Measurements from ENCODE around the gene LMBRD1.

Gene LMBRD1

GRCh38 chr6:69680302-69680701 is 116.5 kb downstream of the LMBRD1 start:
- TF ChIP-seq USF1 (IDR thresholded peaks at IDR 0.05) (no peak), EP300 (IDR thresholded peaks at IDR 0.05; ENCODE audit: borderline replicate concordance) (no peak), RAD21 (IDR thresholded peaks at IDR 0.05; ENCODE audit: low read depth) (no peak), YY1 (IDR thresholded peaks at IDR 0.05; ENCODE audit: low read depth) (no peak), TAF1 (IDR thresholded peaks at IDR 0.05; ENCODE audit: low read depth) (no peak), EGR1 (IDR thresholded peaks at IDR 0.05) (no peak), NFIC (IDR thresholded peaks at IDR 0.05) (no peak), FOXM1 (IDR thresholded peaks at IDR 0.05; ENCODE audit: borderline replicate concordance, low read depth) (no peak), CEBPB (IDR thresholded peaks at IDR 0.05) (no peak), ZBTB7A (IDR thresholded peaks at IDR 0.05; ENCODE audit: low read depth) (no peak), CREB1 (IDR thresholded peaks at IDR 0.05; ENCODE audit: low read depth) (no peak), REST (IDR thresholded peaks at IDR 0.05; ENCODE audit: low read depth) (no peak)

GRCh38 chr6:69673298-69673697 is 123.5 kb downstream of the LMBRD1 start:
- TF ChIP-seq NFIC (IDR thresholded peaks at IDR 0.05) (no peak), MAX (IDR thresholded peaks at IDR 0.05) (no peak), CEBPB (IDR thresholded peaks at IDR 0.05) (no peak), CREB1 (IDR thresholded peaks at IDR 0.05; ENCODE audit: low read depth) (no peak), RAD21 (IDR thresholded peaks at IDR 0.05; ENCODE audit: low read depth) (no peak)

- TF ChIP-seq NFIC (IDR thresholded peaks at IDR 0.05): no peak
Measured at GRCh38 chr6:69668916-69669315, 127.9 kb downstream of the LMBRD1 start.

- no peak for TF ChIP-seq MAX (IDR thresholded peaks at IDR 0.05)
- TF ChIP-seq TAF1 (IDR thresholded peaks at IDR 0.05; ENCODE audit: low read depth): no peak
- no peak for TF ChIP-seq EGR1 (IDR thresholded peaks at IDR 0.05)
- TF ChIP-seq REST (IDR thresholded peaks at IDR 0.05; ENCODE audit: low read depth): no peak
- TF ChIP-seq YY1 (IDR thresholded peaks at IDR 0.05; ENCODE audit: low read depth): no peak
- no peak for TF ChIP-seq FOXM1 (IDR thresholded peaks at IDR 0.05; ENCODE audit: borderline replicate concordance, low read depth)
- TF ChIP-seq TEAD4 (IDR thresholded peaks at IDR 0.05): no peak
- no peak for TF ChIP-seq USF1 (IDR thresholded peaks at IDR 0.05)
- TF ChIP-seq RAD21 (IDR thresholded peaks at IDR 0.05; ENCODE audit: low read depth): no peak
- no peak for TF ChIP-seq ZBTB7A (IDR thresholded peaks at IDR 0.05; ENCODE audit: low read depth)
- no peak for TF ChIP-seq TCF12 (IDR thresholded peaks at IDR 0.05; ENCODE audit: low read depth)
- TF ChIP-seq NFIC (IDR thresholded peaks at IDR 0.05): no peak
- TF ChIP-seq EP300 (IDR thresholded peaks at IDR 0.05; ENCODE audit: borderline replicate concordance): no peak
- no peak for TF ChIP-seq CEBPB (IDR thresholded peaks at IDR 0.05)
- no peak for TF ChIP-seq CREB1 (IDR thresholded peaks at IDR 0.05; ENCODE audit: low read depth)
Measured at GRCh38 chr6:69665437-69665836, 131.4 kb downstream of the LMBRD1 start.

- TF ChIP-seq EGR1 (IDR thresholded peaks at IDR 0.05): no peak
- no peak for TF ChIP-seq RAD21 (IDR thresholded peaks at IDR 0.05; ENCODE audit: low read depth)
- no peak for TF ChIP-seq ZBTB7A (IDR thresholded peaks at IDR 0.05; ENCODE audit: low read depth)
- TF ChIP-seq TAF1 (IDR thresholded peaks at IDR 0.05; ENCODE audit: low read depth): no peak
- TF ChIP-seq MAX (IDR thresholded peaks at IDR 0.05): no peak
- TF ChIP-seq USF1 (IDR thresholded peaks at IDR 0.05): no peak
- no peak for TF ChIP-seq TEAD4 (IDR thresholded peaks at IDR 0.05)
- no peak for TF ChIP-seq REST (IDR thresholded peaks at IDR 0.05; ENCODE audit: low read depth)
- TF ChIP-seq YY1 (IDR thresholded peaks at IDR 0.05; ENCODE audit: low read depth): no peak
- no peak for TF ChIP-seq CEBPB (IDR thresholded peaks at IDR 0.05)
- no peak for TF ChIP-seq EP300 (IDR thresholded peaks at IDR 0.05; ENCODE audit: borderline replicate concordance)
- no peak for TF ChIP-seq NFIC (IDR thresholded peaks at IDR 0.05)
- no peak for TF ChIP-seq CREB1 (IDR thresholded peaks at IDR 0.05; ENCODE audit: low read depth)
- no peak for TF ChIP-seq FOXM1 (IDR thresholded peaks at IDR 0.05; ENCODE audit: borderline replicate concordance, low read depth)
- TF ChIP-seq TCF12 (IDR thresholded peaks at IDR 0.05; ENCODE audit: low read depth): no peak
Measured at GRCh38 chr6:69664551-69664950, 132.3 kb downstream of the LMBRD1 start.

Measured in Ishikawa (cell line).